Measurements from ENCODE around the gene NRXN2.
"Not testable (repeated sequence)": the region's sequence is repeated elsewhere in the genome, so short reads cannot be mapped to it uniquely, and the experiment has no call there.

Gene NRXN2

DNA sequence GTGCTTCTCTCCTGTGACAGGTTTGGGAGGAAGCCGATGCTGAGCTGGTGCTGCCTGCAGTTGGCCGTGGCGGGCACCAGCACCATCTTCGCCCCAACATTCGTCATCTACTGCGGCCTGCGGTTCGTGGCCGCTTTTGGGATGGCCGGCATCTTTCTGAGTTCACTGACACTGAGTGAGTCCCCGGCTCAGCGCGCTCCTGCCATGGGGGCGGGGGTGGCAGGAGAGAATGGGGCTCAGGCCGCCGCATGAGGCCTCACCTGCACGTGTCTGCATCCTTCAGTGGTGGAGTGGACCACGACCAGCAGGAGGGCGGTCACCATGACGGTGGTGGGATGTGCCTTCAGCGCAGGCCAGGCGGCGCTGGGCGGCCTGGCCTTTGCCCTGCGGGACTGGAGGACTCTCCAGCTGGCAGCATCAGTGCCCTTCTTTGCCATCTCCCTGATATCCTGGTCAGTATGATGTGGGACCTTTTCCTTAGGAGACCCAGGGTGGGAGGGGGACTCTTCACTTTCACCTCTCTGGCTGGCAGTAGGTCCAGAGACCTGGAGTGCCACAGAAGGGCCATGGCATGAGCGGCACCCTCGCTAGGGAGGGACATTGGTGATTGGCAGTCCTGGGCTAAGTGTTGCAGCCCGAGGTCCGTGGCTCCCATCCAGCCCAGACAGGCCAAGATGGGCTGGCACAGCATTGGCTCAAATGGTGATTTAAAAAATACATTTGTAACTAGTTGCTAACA is 160.8 kb downstream of the NRXN2 start:
- Histone ChIP-seq H3K4me1 (ENCODE audit: insufficient read depth, low read length, poor library complexity, severe bottlenecking) (peaks cover 16% of the 10 kb centered on the region), H3K9me2 (replicated peaks; ENCODE audit: low read depth, low read length) (no peaks in the 10 kb centered on the region), H3F3A (ENCODE audit: low read depth) (no peaks in the 10 kb centered on the region), H4K20me1 (ENCODE audit: insufficient read depth, low read length, poor library complexity, severe bottlenecking) (no peaks in the 10 kb centered on the region), H3K36me3 (ENCODE audit: insufficient read depth, low read length) (no peaks in the 10 kb centered on the region), H3K9me3 (ENCODE audit: insufficient read depth, low read depth, low read length) (no peaks in the 10 kb centered on the region), H3K4me2 (ENCODE audit: low read depth, low read length, poor library complexity, severe bottlenecking) (no peak overlapping the region), H3K9ac (ENCODE audit: low read depth, low read length, poor library complexity, severe bottlenecking) (no peak overlapping the region), H3K27me3 (ENCODE audit: insufficient read depth, low read length, poor library complexity, severe bottlenecking) (no peaks in the 10 kb centered on the region), H3K4me3 (ENCODE audit: low read length, poor library complexity, severe bottlenecking) (no peak overlapping the region), H3K79me2 (ENCODE audit: insufficient read depth, low read length) (no peaks in the 10 kb centered on the region), H2AFZ (ENCODE audit: low read length) (no peak overlapping the region)
- no peak for TF ChIP-seq EZH2phosphoT487 (IDR thresholded peaks at IDR 0.05; ENCODE audit: borderline replicate concordance)
- TF ChIP-seq, protein P1, sequence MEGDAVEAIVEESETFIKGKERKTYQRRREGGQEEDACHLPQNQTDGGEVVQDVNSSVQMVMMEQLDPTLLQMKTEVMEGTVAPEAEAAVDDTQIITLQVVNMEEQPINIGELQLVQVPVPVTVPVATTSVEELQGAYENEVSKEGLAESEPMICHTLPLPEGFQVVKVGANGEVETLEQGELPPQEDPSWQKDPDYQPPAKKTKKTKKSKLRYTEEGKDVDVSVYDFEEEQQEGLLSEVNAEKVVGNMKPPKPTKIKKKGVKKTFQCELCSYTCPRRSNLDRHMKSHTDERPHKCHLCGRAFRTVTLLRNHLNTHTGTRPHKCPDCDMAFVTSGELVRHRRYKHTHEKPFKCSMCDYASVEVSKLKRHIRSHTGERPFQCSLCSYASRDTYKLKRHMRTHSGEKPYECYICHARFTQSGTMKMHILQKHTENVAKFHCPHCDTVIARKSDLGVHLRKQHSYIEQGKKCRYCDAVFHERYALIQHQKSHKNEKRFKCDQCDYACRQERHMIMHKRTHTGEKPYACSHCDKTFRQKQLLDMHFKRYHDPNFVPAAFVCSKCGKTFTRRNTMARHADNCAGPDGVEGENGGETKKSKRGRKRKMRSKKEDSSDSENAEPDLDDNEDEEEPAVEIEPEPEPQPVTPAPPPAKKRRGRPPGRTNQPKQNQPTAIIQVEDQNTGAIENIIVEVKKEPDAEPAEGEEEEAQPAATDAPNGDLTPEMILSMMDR (conservative IDR thresholded peaks at IDR 0.05; ENCODE audit: low read length), result no peak

DNA sequence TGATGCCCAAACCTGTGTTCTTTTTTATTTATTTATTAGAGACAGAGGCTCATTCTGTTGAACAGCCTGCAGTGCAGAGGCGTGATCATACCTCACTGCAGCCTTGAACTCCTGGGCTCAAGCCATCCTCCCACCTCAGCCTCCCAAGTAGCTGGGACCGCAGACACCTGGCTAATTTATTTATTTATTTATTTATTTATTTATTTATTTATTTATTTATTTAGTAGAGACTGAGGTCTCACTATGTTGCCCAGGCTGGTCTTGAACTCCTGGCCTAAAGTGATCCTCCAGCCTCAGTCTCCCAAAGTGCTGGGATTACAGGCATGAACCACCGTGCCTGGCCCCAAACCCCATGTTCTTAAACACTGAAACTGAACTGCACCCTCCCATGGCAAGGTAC is 161.6 kb downstream of the NRXN2 start:
- not testable (repeated sequence) for H3K9me3 ChIP-seq (ENCODE audit: insufficient read depth, low read depth, low read length); H3K9me2 ChIP-seq (replicated peaks; ENCODE audit: low read depth, low read length); H3K4me3 ChIP-seq (ENCODE audit: low read length, poor library complexity, severe bottlenecking); H2AFZ ChIP-seq (ENCODE audit: low read length); H3K4me1 ChIP-seq (ENCODE audit: insufficient read depth, low read length, poor library complexity, severe bottlenecking); H3K9ac ChIP-seq (ENCODE audit: low read depth, low read length, poor library complexity, severe bottlenecking); H3K79me2 ChIP-seq (ENCODE audit: insufficient read depth, low read length); H3K36me3 ChIP-seq (ENCODE audit: insufficient read depth, low read length); H3K27me3 ChIP-seq (ENCODE audit: insufficient read depth, low read length, poor library complexity, severe bottlenecking); H3F3A ChIP-seq (ENCODE audit: low read depth); H3K4me2 ChIP-seq (ENCODE audit: low read depth, low read length, poor library complexity, severe bottlenecking); H4K20me1 ChIP-seq (ENCODE audit: insufficient read depth, low read length, poor library complexity, severe bottlenecking)

DNA sequence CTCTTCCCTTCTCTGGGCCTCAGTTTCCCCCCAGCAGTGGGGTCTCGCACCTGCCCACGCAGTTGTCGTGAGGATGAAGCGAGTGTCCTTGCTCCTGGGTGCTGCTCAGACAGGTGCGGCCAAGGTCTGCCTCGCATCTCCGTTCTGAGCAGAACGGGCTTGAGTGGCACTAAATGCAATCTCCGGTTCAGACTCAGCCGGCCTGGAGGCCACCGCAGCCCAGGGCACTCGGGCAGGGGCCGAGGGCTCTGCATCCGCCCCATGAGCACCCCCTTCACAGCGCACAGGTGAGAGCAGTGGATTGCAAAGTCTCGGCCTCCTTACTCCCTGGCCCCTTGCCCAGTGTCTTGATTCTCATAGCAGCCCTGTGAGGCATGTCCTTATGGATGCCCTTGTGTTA is 162.1 kb downstream of the NRXN2 start:
- Histone ChIP-seq H3K27me3 (ENCODE audit: insufficient read depth, low read length, poor library complexity, severe bottlenecking) (no peaks in the 10 kb centered on the region), H3K36me3 (ENCODE audit: insufficient read depth, low read length) (no peaks in the 10 kb centered on the region), H3K4me3 (ENCODE audit: low read length, poor library complexity, severe bottlenecking) (no peak overlapping the region), H3K4me1 (ENCODE audit: insufficient read depth, low read length, poor library complexity, severe bottlenecking) (peaks cover 4% of the 10 kb centered on the region), H3K4me2 (ENCODE audit: low read depth, low read length, poor library complexity, severe bottlenecking) (no peak overlapping the region), H3F3A (ENCODE audit: low read depth) (no peaks in the 10 kb centered on the region), H3K9me2 (replicated peaks; ENCODE audit: low read depth, low read length) (no peaks in the 10 kb centered on the region), H3K9me3 (ENCODE audit: insufficient read depth, low read depth, low read length) (no peaks in the 10 kb centered on the region), H2AFZ (ENCODE audit: low read length) (no peak overlapping the region), H3K79me2 (ENCODE audit: insufficient read depth, low read length) (no peaks in the 10 kb centered on the region), H3K9ac (ENCODE audit: low read depth, low read length, poor library complexity, severe bottlenecking) (no peak overlapping the region), H4K20me1 (ENCODE audit: insufficient read depth, low read length, poor library complexity, severe bottlenecking) (no peaks in the 10 kb centered on the region)
- no peak for TF ChIP-seq EZH2phosphoT487 (IDR thresholded peaks at IDR 0.05; ENCODE audit: borderline replicate concordance)
- TF ChIP-seq, protein P1 (conservative IDR thresholded peaks at IDR 0.05; ENCODE audit: low read length), result no peak

All from Loucy (cell line).